Ovary (tissue), 3 donors: Measurements from ENCODE around the gene TFF1.

Source experiments
- EP300 ChIP-seq: sonication (generic); formaldehyde crosslinking; IDR thresholded peaks from one replicate; pipeline ENCODE4 v1.6.1; 2017; ENCODE audit warnings: antibody characterized with exemption
- POLR2A ChIP-seq: fragments of 450-650 bp; IDR thresholded peaks from one replicate; pipeline ENCODE4 v1.6.1; 2017; ENCODE audit warnings: antibody characterized with exemption, mild to moderate bottlenecking, moderate library complexity
- TF ChIP-seq, protein P1 (sequence below), 3 donors: fragments of 450-650 bp in 2 of 3; fragments of 200-600 bp in 1 of 3; IDR thresholded peaks; one replicate each; pipeline versions ENCODE4 v1.5.1 to v1.8.0; 2016 to 2022; ENCODE audit warnings: antibody characterized with exemption in 3 of 3, mild to moderate bottlenecking in 1 of 3
- donor health status: DM: no; HTN: no; CAD: no.

DNA sequence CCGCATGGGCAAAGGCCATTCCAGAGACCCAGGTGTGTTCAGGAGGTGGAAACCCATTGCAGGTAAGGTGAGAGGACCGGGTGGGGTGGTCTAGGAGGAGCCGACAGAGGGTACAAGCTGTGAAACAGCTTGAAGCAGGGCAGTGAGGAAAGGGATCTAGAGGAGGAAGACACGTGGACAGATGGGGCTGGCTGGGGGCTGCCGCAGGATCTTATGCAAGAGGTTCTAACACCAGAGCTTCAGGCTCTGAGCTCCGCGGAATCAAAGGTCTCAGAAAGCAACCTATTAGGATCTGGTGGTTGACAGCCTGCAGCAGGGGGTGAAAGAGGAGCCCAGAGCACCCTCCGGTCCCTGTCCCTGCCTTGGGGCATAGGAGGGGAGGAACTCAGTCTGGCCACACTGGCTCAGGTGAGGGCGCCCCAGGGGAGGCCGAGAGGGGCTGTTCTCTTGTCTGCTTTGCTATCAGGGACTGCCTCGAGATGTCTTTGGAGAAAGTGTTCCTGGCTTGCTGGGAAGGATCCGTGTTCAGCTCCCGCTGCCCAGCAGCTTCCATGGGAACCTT, 1.9 kb downstream of the TFF1 start:
- TF ChIP-seq EP300, result no peak
- TF ChIP-seq, protein P1, sequence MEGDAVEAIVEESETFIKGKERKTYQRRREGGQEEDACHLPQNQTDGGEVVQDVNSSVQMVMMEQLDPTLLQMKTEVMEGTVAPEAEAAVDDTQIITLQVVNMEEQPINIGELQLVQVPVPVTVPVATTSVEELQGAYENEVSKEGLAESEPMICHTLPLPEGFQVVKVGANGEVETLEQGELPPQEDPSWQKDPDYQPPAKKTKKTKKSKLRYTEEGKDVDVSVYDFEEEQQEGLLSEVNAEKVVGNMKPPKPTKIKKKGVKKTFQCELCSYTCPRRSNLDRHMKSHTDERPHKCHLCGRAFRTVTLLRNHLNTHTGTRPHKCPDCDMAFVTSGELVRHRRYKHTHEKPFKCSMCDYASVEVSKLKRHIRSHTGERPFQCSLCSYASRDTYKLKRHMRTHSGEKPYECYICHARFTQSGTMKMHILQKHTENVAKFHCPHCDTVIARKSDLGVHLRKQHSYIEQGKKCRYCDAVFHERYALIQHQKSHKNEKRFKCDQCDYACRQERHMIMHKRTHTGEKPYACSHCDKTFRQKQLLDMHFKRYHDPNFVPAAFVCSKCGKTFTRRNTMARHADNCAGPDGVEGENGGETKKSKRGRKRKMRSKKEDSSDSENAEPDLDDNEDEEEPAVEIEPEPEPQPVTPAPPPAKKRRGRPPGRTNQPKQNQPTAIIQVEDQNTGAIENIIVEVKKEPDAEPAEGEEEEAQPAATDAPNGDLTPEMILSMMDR (IDR thresholded peaks at IDR 0.05), result no peak
- no peak for TF ChIP-seq POLR2A
